WI38 (cell line): ENCODE results near the gene COPB1.

Experiments used
- H3K4me3 ChIP-seq: 2 replicates; pipeline ENCODE4 v1.5.1; 2011; ENCODE audit warnings: low read depth, mild to moderate bottlenecking, control low read depth, low read length
- CTCF ChIP-seq: IDR thresholded peaks from 2 replicates; pipeline ENCODE4 v1.5.1; 2012; ENCODE audit warnings: low read depth, mild to moderate bottlenecking, control low read depth, low read length

COPB1 gene

GRCh38 chr11:14424096-14424495, 75.5 kb downstream of the COPB1 start:
- TF ChIP-seq CTCF: no peak
- no peak overlapping the region for H3K4me3 ChIP-seq

DNA sequence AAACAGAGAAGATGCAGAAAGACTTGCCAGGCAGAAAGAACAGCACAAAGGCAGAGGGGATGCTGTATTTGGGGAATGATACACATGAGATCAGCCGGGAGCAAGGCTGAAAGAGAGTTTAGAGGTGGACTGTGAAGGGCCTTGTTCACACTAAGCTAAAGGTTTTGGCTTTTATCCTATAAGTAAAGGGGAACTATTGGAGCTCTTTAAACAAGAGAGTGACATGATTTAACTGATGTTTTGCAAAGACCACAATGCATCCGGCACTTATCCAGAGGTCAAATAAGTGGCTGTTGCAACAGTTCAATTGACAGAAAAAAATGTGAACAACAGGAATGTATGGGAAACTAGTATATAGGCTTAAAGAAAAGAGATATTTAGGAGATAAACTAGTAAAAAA, 76.0 kb downstream of the COPB1 start:
- no peak for TF ChIP-seq CTCF
- H3K4me3 ChIP-seq: no peak overlapping the region

GRCh38 chr11:14422814-14423182, 76.8 kb downstream of the COPB1 start:
- TF ChIP-seq CTCF: no peak
- H3K4me3 ChIP-seq: no peak overlapping the region

DNA sequence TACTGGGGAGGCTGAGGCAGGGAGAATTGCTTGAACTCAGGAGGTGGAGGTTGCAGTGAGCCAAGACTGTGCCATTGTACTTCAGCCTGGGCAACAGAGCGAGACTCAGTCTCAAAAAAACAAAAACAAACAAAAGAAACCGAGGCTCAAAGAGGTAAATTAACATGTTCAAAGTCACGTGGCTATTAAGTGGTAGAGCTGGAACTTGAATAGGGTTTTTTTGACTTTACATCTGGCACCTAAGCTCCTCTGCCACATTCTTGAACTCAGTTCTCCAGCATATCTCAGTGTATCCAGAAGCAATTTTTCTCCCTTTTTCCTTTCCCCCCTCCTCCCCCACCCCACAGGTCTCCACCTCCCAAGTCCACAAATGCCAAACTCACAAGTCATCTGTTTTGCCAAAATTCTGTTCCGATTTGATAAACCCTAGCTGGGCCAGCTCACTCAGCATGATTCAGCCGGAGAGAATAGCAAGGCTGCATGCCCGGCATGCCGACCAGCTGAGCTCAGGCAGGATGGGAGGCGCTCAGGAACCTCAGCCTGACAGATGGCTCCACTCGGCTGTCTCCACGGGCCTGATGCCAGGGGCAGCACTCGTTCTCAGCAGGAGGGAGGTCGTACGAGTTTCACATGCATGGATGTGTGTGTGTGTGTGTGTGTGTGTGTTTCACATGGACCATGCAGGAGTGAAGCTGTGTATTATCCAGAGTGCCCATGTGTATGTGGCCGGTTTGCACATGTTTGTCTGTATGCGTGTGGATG, 77.4 kb downstream of the COPB1 start:
- no peak overlapping the region for H3K4me3 ChIP-seq
- no peak for TF ChIP-seq CTCF

- TF ChIP-seq CTCF: no peak
- no peak overlapping the region for H3K4me3 ChIP-seq
These were observed 79.4 kb downstream of the COPB1 start for GRCh38 chr11:14420223-14420622.

- TF ChIP-seq CTCF: no peak
- H3K4me3 ChIP-seq: no peak overlapping the region
These were observed 80.7 kb downstream of the COPB1 start for GRCh38 chr11:14418801-14419417.

DNA sequence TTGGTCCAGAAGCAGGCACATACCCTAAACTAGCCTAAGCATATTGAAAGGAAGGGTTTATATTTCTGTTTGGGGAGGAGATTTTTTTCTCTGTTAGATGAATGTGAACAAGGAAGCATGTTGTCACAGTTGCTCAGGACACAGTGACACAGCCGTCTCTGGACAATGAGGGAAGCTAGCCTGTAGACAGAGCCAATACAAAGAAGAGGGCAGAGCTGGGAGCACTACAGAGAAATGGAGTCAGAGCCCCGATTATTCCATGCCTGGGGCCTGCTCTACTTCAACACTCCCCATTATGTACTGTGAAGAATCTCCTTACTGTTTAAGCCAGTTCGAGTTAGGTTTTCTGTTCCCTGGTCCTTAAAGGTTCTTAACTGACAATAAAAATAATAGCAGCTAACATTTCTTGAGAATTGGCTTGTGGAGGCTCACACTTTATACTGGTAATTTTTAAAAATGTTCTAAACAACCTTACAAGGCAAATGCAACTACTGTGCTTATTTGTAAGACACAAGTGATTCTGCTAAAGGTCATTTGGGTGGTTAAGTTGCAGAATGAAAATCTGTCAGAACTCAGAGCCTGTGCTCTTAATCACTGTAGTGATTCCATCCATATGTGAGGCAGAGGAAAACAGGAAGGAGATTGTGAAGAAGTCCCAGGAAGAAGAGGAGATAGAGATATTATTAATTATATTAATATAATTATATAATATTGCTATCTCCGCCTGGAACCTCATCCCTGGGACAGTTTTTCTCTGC, 81.8 kb downstream of the COPB1 start:
- H3K4me3 ChIP-seq: no peak overlapping the region
- no peak for TF ChIP-seq CTCF
